OCI-LY7 (cell line): ENCODE data around the gene FMO4. TPM values are rescaled to one million over a fixed set of nuclear protein-coding genes. Genes with fewer than 3 reads are reported as not detected.

Source experiments
- BruUV-seq: library from RNA; stranded (reverse); fragments of 400-500 nt; replicated peaks from 2 replicates; lab custom pipeline; 2021; lab: Mats Ljungman, UMichigan
- CTCF ChIA-PET: fragments of 300-600 bp; sonication (Branson Sonifier 250); formaldehyde crosslinking; loops from one replicate; lab custom pipeline; 2022; ENCODE audit warnings: antibody characterized with exemption; ENCODE audit not compliant: unreplicated experiment; lab: Charles Lee
- POLR2A ChIA-PET: fragments of 300-600 bp; sonication (Branson Sonifier 250); formaldehyde crosslinking; loops from one replicate; lab custom pipeline; 2022; ENCODE audit warnings: antibody characterized with exemption; lab: Charles Lee
- DNase-seq: peaks from one replicate; pipeline ENCODE4 v3.0.0-alpha.2; 2015; ENCODE audit warnings: low spot score
- H2AFZ ChIP-seq: fragments of 200-600 bp; sonication (generic), shearing (Covaris generic); 2 replicates; pipeline ENCODE4 v1.6.1; 2014; ENCODE audit warnings: mild to moderate bottlenecking, antibody characterized with exemption, low read length, moderate library complexity
- H3K27ac ChIP-seq: fragments of 200-600 bp; sonication (generic); 2 replicates; pipeline ENCODE4 v1.5.1; 2014; ENCODE audit warnings: mixed run types, low read depth, mild to moderate bottlenecking, moderate library complexity, low read length, inconsistent platforms; ENCODE audit not compliant: poor library complexity, severe bottlenecking
- H3K36me3 ChIP-seq: fragments of 200-600 bp; sonication (generic); 2 replicates; pipeline ENCODE4 v1.6.1; 2014; ENCODE audit warnings: mild to moderate bottlenecking, antibody characterized with exemption, low read length, moderate library complexity, mixed read lengths; ENCODE audit not compliant: insufficient read depth
- H3K4me1 ChIP-seq: fragments of 200-600 bp; sonication (generic); 2 replicates; pipeline ENCODE4 v1.5.1; 2014; ENCODE audit warnings: mild to moderate bottlenecking, low read length; ENCODE audit not compliant: insufficient read depth, poor library complexity, severe bottlenecking
- H3K4me2 ChIP-seq: fragments of 200-600 bp; sonication (generic); 2 replicates; pipeline ENCODE4 v1.6.1; 2014; ENCODE audit warnings: mild to moderate bottlenecking, low read length
- H3K4me3 ChIP-seq: fragments of 200-600 bp; sonication (generic); 2 replicates; pipeline ENCODE4 v1.5.1; 2014; ENCODE audit warnings: mild to moderate bottlenecking, low read depth, low read length; ENCODE audit not compliant: poor library complexity, severe bottlenecking
- H3K79me2 ChIP-seq: fragments of 200-600 bp; sonication (generic); 2 replicates; pipeline ENCODE4 v1.6.1; 2016; ENCODE audit warnings: low read depth, mild to moderate bottlenecking, low read length, moderate library complexity, mixed read lengths; ENCODE audit not compliant: insufficient read depth
- H3K9me2 ChIP-seq: fragments of 200-600 bp; sonication (generic); 2 replicates; pipeline ENCODE4 v1.6.1; 2016; ENCODE audit warnings: mild to moderate bottlenecking, low read length, mixed read lengths; ENCODE audit not compliant: insufficient read depth
- H3K9me3 ChIP-seq: fragments of 200-600 bp; sonication (generic); 2 replicates; pipeline ENCODE4 v1.6.1; 2014; ENCODE audit warnings: mild to moderate bottlenecking, mixed run types, low read length, mixed read lengths
- H4K20me1 ChIP-seq: fragments of 200-600 bp; sonication (generic); 2 replicates; pipeline ENCODE4 v1.6.1; 2014; ENCODE audit warnings: mild to moderate bottlenecking, antibody characterized with exemption, low read length, moderate library complexity, mixed read lengths; ENCODE audit not compliant: insufficient read depth
- EZH2phosphoT487 ChIP-seq: fragments of 200-600 bp; sonication (generic); IDR thresholded peaks from 2 replicates; pipeline ENCODE4 v1.6.1; 2018; ENCODE audit warnings: low read depth, borderline replicate concordance, mild to moderate bottlenecking, mixed run types, antibody characterized with exemption, low read length, moderate library complexity, mixed read lengths
- intact Hi-C: fragments of 100-400 bp; cut with micrococcal nuclease; formaldehyde crosslinking; loops from one replicate; pipeline ENCODE4 v1.10.0; 2022; ENCODE audit not compliant: unreplicated experiment
- total RNA-seq, 2 experiments: library from RNA; depleted of rRNA in 1 of 2; stranded (reverse); fragments of >200 nt in 1 of 2; shearing (Covaris generic) in 1 of 2; gene quantifications; 2 replicates each; pipeline ENCODE4 v1.2.3, GENCODE V29; 2014 to 2022
- TF ChIP-seq, protein P1 (sequence below): fragments of 200-600 bp; sonication (generic); conservative IDR thresholded peaks from 2 replicates; pipeline ENCODE4 v1.5.1; 2014; ENCODE audit warnings: mild to moderate bottlenecking, antibody characterized with exemption, low read length, moderate library complexity, mixed read lengths

The FMO4 gene
- total RNA-seq, 2 experiments from 2014 or later, result 4.0 to 4.8 TPM

DNA sequence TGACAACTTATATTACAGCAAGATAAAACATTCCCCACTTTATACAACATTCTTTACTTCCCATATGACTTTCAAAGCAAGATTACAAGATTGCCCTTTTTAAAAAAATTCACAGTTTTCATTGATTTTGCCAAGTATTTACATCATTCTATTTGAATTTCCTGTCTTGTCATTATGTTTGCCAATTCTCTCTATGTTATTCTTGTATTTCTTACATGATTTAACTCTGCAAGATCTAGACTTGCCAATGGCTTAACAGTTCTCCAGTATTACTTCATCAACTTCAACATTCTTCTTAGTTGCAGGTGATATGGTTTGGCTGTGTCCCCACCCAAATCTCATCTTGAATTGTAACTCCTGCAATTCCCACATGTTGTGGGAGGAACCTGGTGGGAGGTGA lies 31.6 kb downstream of the FMO4 start:
- BruUV-seq, result no TSS peak
- Histone ChIP-seq H3K4me1 (no peaks in the 10 kb centered on the region), H3K79me2 (no peaks in the 10 kb centered on the region), H3K9me3 (no peaks in the 10 kb centered on the region), H3K9me2 (no peaks in the 10 kb centered on the region), H3K4me2 (no peak overlapping the region), H3K27ac (no peak overlapping the region), H2AFZ (no peak overlapping the region), H3K36me3 (no peaks in the 10 kb centered on the region), H3K4me3 (no peak overlapping the region), H4K20me1 (no peaks in the 10 kb centered on the region)
- no peak for DNase-seq
- intact Hi-C loops, result no loop called here
- CTCF ChIA-PET, result no interaction called here
- POLR2A ChIA-PET, result no interaction called here
- no peak for TF ChIP-seq EZH2phosphoT487
- TF ChIP-seq, protein P1, sequence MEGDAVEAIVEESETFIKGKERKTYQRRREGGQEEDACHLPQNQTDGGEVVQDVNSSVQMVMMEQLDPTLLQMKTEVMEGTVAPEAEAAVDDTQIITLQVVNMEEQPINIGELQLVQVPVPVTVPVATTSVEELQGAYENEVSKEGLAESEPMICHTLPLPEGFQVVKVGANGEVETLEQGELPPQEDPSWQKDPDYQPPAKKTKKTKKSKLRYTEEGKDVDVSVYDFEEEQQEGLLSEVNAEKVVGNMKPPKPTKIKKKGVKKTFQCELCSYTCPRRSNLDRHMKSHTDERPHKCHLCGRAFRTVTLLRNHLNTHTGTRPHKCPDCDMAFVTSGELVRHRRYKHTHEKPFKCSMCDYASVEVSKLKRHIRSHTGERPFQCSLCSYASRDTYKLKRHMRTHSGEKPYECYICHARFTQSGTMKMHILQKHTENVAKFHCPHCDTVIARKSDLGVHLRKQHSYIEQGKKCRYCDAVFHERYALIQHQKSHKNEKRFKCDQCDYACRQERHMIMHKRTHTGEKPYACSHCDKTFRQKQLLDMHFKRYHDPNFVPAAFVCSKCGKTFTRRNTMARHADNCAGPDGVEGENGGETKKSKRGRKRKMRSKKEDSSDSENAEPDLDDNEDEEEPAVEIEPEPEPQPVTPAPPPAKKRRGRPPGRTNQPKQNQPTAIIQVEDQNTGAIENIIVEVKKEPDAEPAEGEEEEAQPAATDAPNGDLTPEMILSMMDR, result no peak

DNA sequence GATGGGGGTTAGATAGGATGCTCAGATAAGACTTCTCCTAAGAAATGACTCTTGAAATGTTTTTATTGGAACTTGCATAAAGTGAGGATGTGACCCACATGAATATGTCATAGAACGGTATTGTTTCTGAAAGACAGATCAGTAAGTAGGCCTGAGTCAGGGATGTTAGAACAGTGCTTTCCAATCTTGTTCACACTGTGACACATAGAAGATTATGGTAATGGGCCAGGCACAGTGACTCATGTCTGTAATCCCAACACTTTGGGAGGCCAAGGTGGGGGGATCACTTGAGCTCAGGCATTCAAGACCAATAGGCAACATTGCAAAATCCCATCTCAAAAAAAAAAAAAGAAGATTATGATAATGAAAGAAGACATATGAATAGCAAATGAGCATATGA lies 32.9 kb downstream of the FMO4 start:
- H4K20me1 ChIP-seq, result no peaks in the 10 kb centered on the region
- no peaks in the 10 kb centered on the region for H3K36me3 ChIP-seq
- no peak overlapping the region for H3K4me2 ChIP-seq
- H3K4me1 ChIP-seq, result no peaks in the 10 kb centered on the region
- H3K79me2 ChIP-seq, result no peaks in the 10 kb centered on the region
- H3K9me3 ChIP-seq, result no peaks in the 10 kb centered on the region
- no peak overlapping the region for H2AFZ ChIP-seq
- no peak overlapping the region for H3K27ac ChIP-seq
- no peak for TF ChIP-seq EZH2phosphoT487
- TF ChIP-seq, protein P1, result no peak
- ChIA-PET CTCF (no interaction called here), POLR2A (no interaction called here)
- BruUV-seq, result no TSS peak
- H3K4me3 ChIP-seq, result no peak overlapping the region
- intact Hi-C loops, result no loop called here
- H3K9me2 ChIP-seq, result no peaks in the 10 kb centered on the region
- DNase-seq, result no peak

DNA sequence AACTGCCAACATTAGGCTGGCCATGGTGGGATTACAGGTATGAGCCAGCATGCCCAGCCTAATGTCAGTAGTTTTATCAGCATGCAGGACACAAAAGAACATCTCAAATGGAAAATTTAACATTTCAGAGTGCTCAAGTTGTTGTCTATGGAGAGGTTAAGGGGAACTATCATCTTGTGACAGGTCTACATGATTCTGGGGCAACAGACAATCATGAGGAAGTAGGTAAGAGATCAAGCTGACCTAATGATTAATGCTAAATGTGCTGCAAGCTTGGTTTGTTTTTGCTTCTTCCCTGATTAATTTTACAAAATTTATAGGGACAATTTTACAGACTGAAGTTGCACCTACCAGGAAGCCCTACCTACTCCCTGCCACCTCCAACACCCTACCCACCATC lies 36.6 kb downstream of the FMO4 start:
- intact Hi-C loops, result no loop called here
- no peaks in the 10 kb centered on the region for H3K36me3 ChIP-seq
- no peak overlapping the region for H3K4me2 ChIP-seq
- no peak overlapping the region for H2AFZ ChIP-seq
- no peaks in the 10 kb centered on the region for H3K9me3 ChIP-seq
- no peaks in the 10 kb centered on the region for H3K79me2 ChIP-seq
- TF ChIP-seq, protein P1, result no peak
- no peak for TF ChIP-seq EZH2phosphoT487
- no peaks in the 10 kb centered on the region for H3K9me2 ChIP-seq
- no peaks in the 10 kb centered on the region for H4K20me1 ChIP-seq
- H3K4me3 ChIP-seq, result no peak overlapping the region
- no peak for DNase-seq
- H3K27ac ChIP-seq, result no peak overlapping the region
- no peaks in the 10 kb centered on the region for H3K4me1 ChIP-seq
- no TSS peak for BruUV-seq
- CTCF ChIA-PET, result no interaction called here
- POLR2A ChIA-PET, result no interaction called here
